HCT116 (cell line): ENCODE results near the gene SENP8. TPM values are rescaled to one million over a fixed set of nuclear protein-coding genes. Genes with fewer than 3 reads are reported as not detected.

ENCODE experiments used
- ATAC-seq: fragments of 200-7000 bp; cut with Tn5 transposase; 2 replicates; pipeline ENCODE4 v1.9.1; 2020; ENCODE audit warnings: mild to moderate bottlenecking, moderate library complexity
- BruUV-seq: library from RNA; stranded (reverse); fragments of 400-500 nt; replicated peaks from 2 replicates; lab custom pipeline; 2021; lab: Mats Ljungman, UMichigan
- CTCF ChIA-PET: fragments of 300-600 bp; sonication (Branson Sonifier 250); formaldehyde crosslinking; loops from one replicate; lab custom pipeline; 2021; ENCODE audit warnings: antibody characterized with exemption; lab: Charles Lee
- POLR2A ChIA-PET: fragments of 300-600, 350-600 bp; sonication (Branson Sonifier 250); formaldehyde crosslinking; loops from one replicate; lab custom pipeline; 2021; ENCODE audit warnings: antibody characterized with exemption; lab: Charles Lee
- RAD21 ChIA-PET, 2 experiments: fragments of 300-600 bp; sonication (Branson Sonifier 250); formaldehyde crosslinking; loops; one replicate each; lab custom pipeline; 2023; ENCODE audit warnings: low total read pairs in 2 of 2; ENCODE audit not compliant: uncharacterized antibody in 2 of 2, unreplicated experiment in 2 of 2, low non-redundant PET in 1 of 2; lab: Charles Lee
- DNase-seq: peaks from one replicate; pipeline ENCODE4 v3.0.0-alpha.2; 2010; ENCODE audit warnings: low read depth, low spot score
- H2AFZ ChIP-seq: fragments of 200-600 bp; shearing (Covaris generic), sonication (generic); 2 replicates; pipeline ENCODE4 v1.6.1; 2017; ENCODE audit warnings: low read depth, mixed run types, mixed read lengths, antibody characterized with exemption, low read length; ENCODE audit not compliant: poor library complexity, severe bottlenecking
- H3K27ac ChIP-seq: 2 replicates; pipeline ENCODE4 v1.5.1; 2012; ENCODE audit warnings: low read depth, low read length
- H3K27me3 ChIP-seq: fragments of 200-600 bp; sonication (generic); 2 replicates; pipeline ENCODE4 v1.6.1; 2016; ENCODE audit warnings: mixed run types, low read length, mixed read lengths; ENCODE audit not compliant: insufficient read depth
- H3K36me3 ChIP-seq, 2 experiments: fragments of 200-500 bp in 1 of 2; fragments of 200-600 bp in 1 of 2; sonication (Bioruptor generic) in 1 of 2; sonication (generic) in 1 of 2; 2 replicates each; pipeline versions ENCODE4 v1.5.1 to v1.6.1; 2014 to 2016; ENCODE audit warnings: low read length in 2 of 2, inconsistent platforms in 1 of 2, mixed read lengths in 1 of 2, mixed run types in 1 of 2; ENCODE audit not compliant: insufficient read depth in 2 of 2, control insufficient read depth in 1 of 2
- H3K4me1 ChIP-seq, 2 experiments: fragments of 200-600 bp in 1 of 2; sonication (generic) in 1 of 2; 2 replicates each; pipeline versions ENCODE4 v1.5.1 to v1.6.1; 2012 to 2017; ENCODE audit warnings: low read length in 2 of 2, inconsistent platforms in 1 of 2, mild to moderate bottlenecking in 1 of 2, mixed read lengths in 1 of 2, mixed run types in 1 of 2, moderate library complexity in 1 of 2; ENCODE audit not compliant: insufficient read depth in 2 of 2, control insufficient read depth in 1 of 2
- H3K4me2 ChIP-seq: fragments of 200-600 bp; sonication (generic); 2 replicates; pipeline ENCODE4 v1.6.1; 2017; ENCODE audit warnings: mixed run types, low read length, mixed read lengths
- H3K4me3 ChIP-seq, 2 experiments: fragments of 200-600 bp in 1 of 2; sonication (generic) in 1 of 2; replicated peaks in 1 of 2; 2 replicates each; pipeline ENCODE4 v1.5.1; 2011 to 2016; ENCODE audit warnings: low read length in 2 of 2, control low read depth in 1 of 2, low read depth in 1 of 2, mild to moderate bottlenecking in 1 of 2, mixed read lengths in 1 of 2, mixed run types in 1 of 2
- H3K79me2 ChIP-seq: fragments of 200-600 bp; sonication (generic); 2 replicates; pipeline ENCODE4 v1.6.1; 2017; ENCODE audit warnings: mild to moderate bottlenecking, mixed run types, low read length, moderate library complexity, mixed read lengths; ENCODE audit not compliant: insufficient read depth
- H3K9ac ChIP-seq: fragments of 200-600 bp; sonication (generic); 2 replicates; pipeline ENCODE4 v1.6.1; 2016; ENCODE audit warnings: low read length, mixed read lengths
- H3K9me2 ChIP-seq: fragments of 200-600 bp; sonication (generic), shearing (Covaris generic); 2 replicates; pipeline ENCODE4 v1.6.1; 2017; ENCODE audit warnings: mixed run types, mild to moderate bottlenecking, moderate library complexity; ENCODE audit not compliant: insufficient read depth
- H3K9me3 ChIP-seq, 2 experiments: fragments of 200-500 bp in 1 of 2; fragments of 200-600 bp in 1 of 2; sonication (Bioruptor generic) in 1 of 2; sonication (generic) in 1 of 2; 2 replicates each; pipeline ENCODE4 v1.6.1; 2014 to 2017; ENCODE audit warnings: low read length in 2 of 2, mixed read lengths in 2 of 2, inconsistent platforms in 1 of 2, low read depth in 1 of 2, mild to moderate bottlenecking in 1 of 2, mixed run types in 1 of 2, moderate library complexity in 1 of 2; ENCODE audit not compliant: control insufficient read depth in 1 of 2, insufficient read depth in 1 of 2
- H4K20me1 ChIP-seq: fragments of 200-600 bp; sonication (generic), shearing (Covaris generic); 2 replicates; pipeline ENCODE4 v1.6.1; 2017; ENCODE audit warnings: mixed run types, mild to moderate bottlenecking, moderate library complexity; ENCODE audit not compliant: insufficient read depth
- CBX3 ChIP-seq: IDR thresholded peaks from 2 replicates; pipeline ENCODE4 v1.6.1; 2012; ENCODE audit warnings: low read depth
- CEBPB ChIP-seq: IDR thresholded peaks from 2 replicates; pipeline ENCODE4 v1.6.1; 2012; ENCODE audit warnings: low read depth
- CTCF ChIP-seq, 3 experiments: fragments of 200-600 bp in 1 of 3; sonication (generic) in 1 of 3; IDR thresholded peaks in 2 of 3; conservative IDR thresholded peaks in 1 of 3; 2 replicates each; pipeline ENCODE4 v1.5.1; 2012 to 2017; ENCODE audit warnings: low read depth in 2 of 3, low read length in 2 of 3, antibody characterized with exemption in 1 of 3, borderline replicate concordance in 1 of 3, control low read depth in 1 of 3, mild to moderate bottlenecking in 1 of 3, mixed read lengths in 1 of 3, mixed run types in 1 of 3, moderate library complexity in 1 of 3; ENCODE audit not compliant: insufficient read depth in 1 of 3
- ELF1 ChIP-seq: IDR thresholded peaks from 2 replicates; pipeline ENCODE4 v1.6.1; 2012; ENCODE audit warnings: low read depth, borderline replicate concordance
- FOSL1 ChIP-seq: IDR thresholded peaks from 2 replicates; pipeline ENCODE4 v1.6.1; 2012; ENCODE audit warnings: low read depth
- JUND ChIP-seq: IDR thresholded peaks from 2 replicates; pipeline ENCODE4 v1.6.1; 2012
- MAX ChIP-seq: IDR thresholded peaks from 2 replicates; pipeline ENCODE4 v1.6.1; 2012
- POLR2A ChIP-seq: IDR thresholded peaks from 2 replicates; pipeline ENCODE4 v1.7.0; 2011; ENCODE audit warnings: borderline replicate concordance; ENCODE audit not compliant: insufficient read depth, insufficient read length; ENCODE audit errors: extremely low read depth
- POLR2AphosphoS5 ChIP-seq: IDR thresholded peaks from 2 replicates; pipeline ENCODE4 v1.6.1; 2011; ENCODE audit warnings: mild to moderate bottlenecking, low read depth, low read length, moderate library complexity
- RAD21 ChIP-seq: IDR thresholded peaks from 2 replicates; pipeline ENCODE4 v1.6.1; 2012; ENCODE audit warnings: low read depth, mild to moderate bottlenecking
- SIN3A ChIP-seq: IDR thresholded peaks from 2 replicates; pipeline ENCODE4 v1.6.1; 2012; ENCODE audit warnings: low read depth
- YY1 ChIP-seq: IDR thresholded peaks from 2 replicates; pipeline ENCODE4 v1.6.1; 2011; ENCODE audit warnings: low read length, low read depth, moderate library complexity, mild to moderate bottlenecking; ENCODE audit not compliant: insufficient replicate concordance; ENCODE audit errors: extremely low read depth
- ZBTB33 ChIP-seq: IDR thresholded peaks from 2 replicates; pipeline ENCODE4 v1.6.1; 2011; ENCODE audit warnings: mild to moderate bottlenecking, low read length, moderate library complexity; ENCODE audit not compliant: insufficient replicate concordance; ENCODE audit errors: extremely low read depth
- ZFX ChIP-seq: fragments of 450-650 bp; IDR thresholded peaks from 2 replicates; pipeline ENCODE4 v1.6.1; 2017
- ZNF274 ChIP-seq: fragments of 200-500 bp; sonication (Bioruptor generic); IDR thresholded peaks from 2 replicates; pipeline ENCODE4 v1.6.1; 2014; ENCODE audit warnings: mild to moderate bottlenecking, low read depth, low read length, inconsistent platforms
- intact Hi-C: fragments of 100-400 bp; cut with micrococcal nuclease; formaldehyde crosslinking; loops from 2 replicates; pipeline ENCODE4 v1.10.0; 2022
- total RNA-seq: library from RNA; stranded (reverse); gene quantifications from one replicate; pipeline ENCODE4 v1.2.1, GENCODE V29; 2021; ENCODE audit not compliant: unreplicated experiment

Gene SENP8
- total RNA-seq, 1 experiment from 2014 or later: 3.8 TPM

GRCh38 chr15:72172796-72173195 is 54.6 kb downstream of the SENP8 start:
- H4K20me1 ChIP-seq: no peaks in the 10 kb centered on the region
- no peak overlapping the region for H3K27ac ChIP-seq
- peaks cover 0 to 3% of the 10 kb centered on the region in 2 experiments; a peak in 1 of 4 replicates for H3K4me1 ChIP-seq
- H3K9me3 ChIP-seq: no peaks in the 10 kb centered on the region
- intact Hi-C loops: no loop called here
- no peak overlapping the region for H3K4me3 ChIP-seq
- H3K9me2 ChIP-seq: no peaks in the 10 kb centered on the region
- ChIA-PET CTCF (no interaction called here), POLR2A (no interaction called here), RAD21 (no interaction called here)
- no peak overlapping the region for H3K9ac ChIP-seq
- BruUV-seq: no TSS peak
- no peaks in the 10 kb centered on the region for H3K27me3 ChIP-seq
- no peaks in the 10 kb centered on the region for H3K36me3 ChIP-seq
- no peak for ATAC-seq
- H3K4me2 ChIP-seq: no peak overlapping the region
- no peaks in the 10 kb centered on the region for H3K79me2 ChIP-seq
- no peak overlapping the region for H2AFZ ChIP-seq
- TF ChIP-seq ZFX (no peak), ZNF274 (no peak), ELF1 (no peak), CEBPB (no peak), ZBTB33 (no peak), JUND (no peak)
- DNase-seq: no peak

- H3K4me3 ChIP-seq: no peak overlapping the region
- no peak for TF ChIP-seq POLR2AphosphoS5
- no peak for TF ChIP-seq CBX3
- no peak for TF ChIP-seq CTCF (IDR thresholded peaks at IDR 0.05 in 2 of 3, conservative IDR thresholded peaks at IDR 0.05 in 1 of 3; ENCODE audit: borderline replicate concordance in 1 of 3, insufficient read depth in 1 of 3, low read depth in 2 of 3, low read length in 2 of 3)
- TF ChIP-seq FOSL1: no peak
- TF ChIP-seq MAX: no peak
- TF ChIP-seq SIN3A: no peak
- no peak for TF ChIP-seq POLR2A
- TF ChIP-seq YY1: no peak
- TF ChIP-seq RAD21: no peak
- TF ChIP-seq, all 23 proteins: peak for 0
- no TSS peak for BruUV-seq
- H3K27ac ChIP-seq: no peak overlapping the region
- no peaks in the 10 kb centered on the region for H3K79me2 ChIP-seq
- H3K4me2 ChIP-seq: no peak overlapping the region
- H3K27me3 ChIP-seq: no peaks in the 10 kb centered on the region
- intact Hi-C loops: no loop called here
- H3K9me3 ChIP-seq: no peaks in the 10 kb centered on the region
- ChIA-PET CTCF (no interaction called here), RAD21 (no interaction called here), POLR2A (interaction anchor here (0.6 kb wide), 1 partner anchor 1378 kb away, joined by 3 read pairs; no protein-coding TSS in a partner anchor)
- peaks cover 3 to 4% of the 10 kb centered on the region in 2 experiments; a peak in 2 of 4 replicates for H3K4me1 ChIP-seq
- no peaks in the 10 kb centered on the region for H3K36me3 ChIP-seq
- H4K20me1 ChIP-seq: no peaks in the 10 kb centered on the region
- ATAC-seq: no peak
- DNase-seq: no peak
- H3K9ac ChIP-seq: no peak overlapping the region
- no peaks in the 10 kb centered on the region for H3K9me2 ChIP-seq
- H2AFZ ChIP-seq: no peak overlapping the region
These were observed 55.2 kb downstream of the SENP8 start for GRCh38 chr15:72173401-72173800.
